ENCODE data around the gene ERI2. TPM values are rescaled to one million over a fixed set of nuclear protein-coding genes. Genes with fewer than 3 reads are reported as not detected.

ERI2 gene
- total and polyA plus RNA-seq, 4 donors, result 5.9 to 29.7 (median 10.9) TPM

- ATAC-seq (ENCODE audit: insufficient read depth, low FRiP score) (no peak), DNase-seq (no peak)
- H3K4me3 ChIP-seq, result no peak overlapping the region
- H3K36me3 ChIP-seq (ENCODE audit: control insufficient read depth in 4 of 4, insufficient read depth in 4 of 4, low read length in 4 of 4), result peaks cover 0 to 19% (median 8%) of the 10 kb centered on the region in 4 donors
- WGBS, 2 donors, result 79 to 85% methylated on average over 4 of the region's 4 CpGs
- TF ChIP-seq CTCF (IDR thresholded peaks at IDR 0.05; ENCODE audit: control extremely low read depth, extremely low read depth), result no peak
- H3K9me3 ChIP-seq (ENCODE audit: control insufficient read depth in 4 of 4, insufficient read depth in 3 of 4, low read length in 3 of 4), result no peaks in the 10 kb centered on the region
- no peaks in the 10 kb centered on the region for H3K27me3 ChIP-seq (ENCODE audit: control insufficient read depth in 3 of 3, insufficient read depth in 3 of 3, low read length in 2 of 3)
- H3K9ac ChIP-seq (ENCODE audit: insufficient read depth in 1 of 2, low read length in 2 of 2), result no peak overlapping the region
- no peak overlapping the region for H3K27ac ChIP-seq (ENCODE audit: low read depth in 1 of 2, low read length in 1 of 2)
- peaks cover 0 to 4% (median 0%) of the 10 kb centered on the region in 5 donors for H3K4me1 ChIP-seq (ENCODE audit: control insufficient read depth in 5 of 5, insufficient read depth in 5 of 5, low read length in 5 of 5)
These were observed 15.4 kb upstream of the ERI2 start for GRCh38 chr16:20821682-20822081.

DNA sequence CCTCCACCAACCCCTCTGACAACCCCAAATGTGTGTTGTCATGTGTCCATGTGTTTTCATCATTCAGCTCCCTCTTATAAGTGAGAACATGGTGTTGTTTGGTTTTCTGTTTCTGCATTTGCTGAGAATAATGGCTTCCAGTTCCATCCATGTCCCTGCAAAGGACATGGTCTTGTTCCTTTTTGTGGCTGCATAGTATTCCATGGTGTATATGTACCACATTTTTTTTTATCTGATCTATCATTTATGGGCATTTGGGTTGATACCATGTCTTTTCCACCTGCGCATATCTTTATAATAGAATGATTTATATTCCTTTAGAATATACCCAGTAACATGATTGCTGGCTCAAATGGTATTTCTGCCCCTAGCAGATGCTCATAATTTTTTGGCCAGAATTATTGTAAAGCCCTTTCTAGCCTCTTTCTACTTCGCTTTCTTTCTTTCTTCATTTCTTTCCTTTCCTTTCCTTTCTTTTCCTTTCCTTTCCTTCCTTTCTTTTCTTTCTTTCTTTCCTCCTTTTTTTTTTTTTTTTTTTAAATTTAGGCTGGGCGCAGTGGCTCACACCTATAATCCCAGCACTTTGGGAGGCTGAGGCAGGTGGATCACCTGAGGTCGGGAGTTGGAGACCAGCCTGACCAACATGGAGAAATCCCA, 12.8 kb upstream of the ERI2 start:
- DNase-seq (no peak), ATAC-seq (ENCODE audit: insufficient read depth, low FRiP score) (no peak)
- Histone ChIP-seq H3K9me3 (ENCODE audit: control insufficient read depth in 4 of 4, insufficient read depth in 3 of 4, low read length in 3 of 4) (no peaks in the 10 kb centered on the region), H3K9ac (ENCODE audit: insufficient read depth in 1 of 2, low read length in 2 of 2) (no peak overlapping the region), H3K4me1 (ENCODE audit: control insufficient read depth in 5 of 5, insufficient read depth in 5 of 5, low read length in 5 of 5) (no peaks in the 10 kb centered on the region), H3K36me3 (ENCODE audit: control insufficient read depth in 4 of 4, insufficient read depth in 4 of 4, low read length in 4 of 4) (peaks cover 0 to 27% (median 11%) of the 10 kb centered on the region in 4 donors), H3K4me3 (no peak overlapping the region), H3K27ac (ENCODE audit: low read depth in 1 of 2, low read length in 1 of 2) (no peak overlapping the region), H3K27me3 (ENCODE audit: control insufficient read depth in 3 of 3, insufficient read depth in 3 of 3, low read length in 2 of 3) (no peaks in the 10 kb centered on the region)
- no peak for TF ChIP-seq CTCF (IDR thresholded peaks at IDR 0.05; ENCODE audit: control extremely low read depth, extremely low read depth)
- WGBS, 2 donors, result 96 to 98% methylated on average over 4 of the region's 4 CpGs

GRCh38 chr16:20814784-20815183, 8.5 kb upstream of the ERI2 start:
- H3K9ac ChIP-seq (ENCODE audit: insufficient read depth in 1 of 2, low read length in 2 of 2), result no peak overlapping the region
- no peak for DNase-seq

More at GRCh38 chr16:20814784-20815183, 8.5 kb upstream of the ERI2 start:
- H3K4me1 ChIP-seq (ENCODE audit: control insufficient read depth in 5 of 5, insufficient read depth in 5 of 5, low read length in 5 of 5), result peaks cover 0 to 3% (median 0%) of the 10 kb centered on the region in 5 donors
- 51 to 78% methylated on average over 4 of the region's 4 CpGs for WGBS, 2 donors
- no peak overlapping the region for H3K4me3 ChIP-seq
- TF ChIP-seq CTCF (IDR thresholded peaks at IDR 0.05; ENCODE audit: control extremely low read depth, extremely low read depth), result no peak
- H3K9me3 ChIP-seq (ENCODE audit: control insufficient read depth in 4 of 4, insufficient read depth in 3 of 4, low read length in 3 of 4), result no peaks in the 10 kb centered on the region
- H3K36me3 ChIP-seq (ENCODE audit: control insufficient read depth in 4 of 4, insufficient read depth in 4 of 4, low read length in 4 of 4), result peaks cover 0 to 19% (median 8%) of the 10 kb centered on the region in 4 donors
- H3K27me3 ChIP-seq (ENCODE audit: control insufficient read depth in 3 of 3, insufficient read depth in 3 of 3, low read length in 2 of 3), result no peaks in the 10 kb centered on the region
- no peak overlapping the region for H3K27ac ChIP-seq (ENCODE audit: low read depth in 1 of 2, low read length in 1 of 2)
- ATAC-seq (ENCODE audit: insufficient read depth, low FRiP score), result no peak

All from lung (tissue), 12 donors.